Endothelial cell of umbilical vein (primary cell): ENCODE measurements around the gene AKT2. TPM values are rescaled to one million over a fixed set of nuclear protein-coding genes. Genes with fewer than 3 reads are reported as not detected.

ENCODE experiments used
- BruUV-seq: library from RNA; stranded (reverse); fragments of 400-500 nt; replicated peaks from 2 replicates; lab custom pipeline; 2021; lab: Mats Ljungman, UMichigan
- CTCF ChIA-PET: fragments of 300-600, 350-600 bp; sonication (Branson Sonifier 250); formaldehyde crosslinking; loops from one replicate; lab custom pipeline; 2021; ENCODE audit warnings: antibody characterized with exemption, inconsistent platforms; lab: Charles Lee
- POLR2A ChIA-PET: fragments of 300-600, 350-600 bp; sonication (Branson Sonifier 250); formaldehyde crosslinking; loops from one replicate; lab custom pipeline; 2021; ENCODE audit warnings: antibody characterized with exemption, inconsistent platforms; lab: Charles Lee
- DNase-seq: peaks from one replicate; pipeline ENCODE4 v3.0.0-alpha.2; 2011; ENCODE audit warnings: low read depth, low spot score
- FAIRE-seq: peaks from 2 replicates; lab custom pipeline; 2011; peaks lifted over from hg19 to GRCh38; lab: Jason Lieb, UNC
- H2AFZ ChIP-seq: 2 replicates; pipeline ENCODE4 v1.6.0; 2012; ENCODE audit warnings: low read depth, low read length, control low read depth, inconsistent platforms
- H3K27ac ChIP-seq: 2 replicates; pipeline ENCODE4 v1.5.1; 2011; ENCODE audit warnings: low read depth, mild to moderate bottlenecking, control low read depth, low read length, moderate library complexity; ENCODE audit not compliant: insufficient read depth
- H3K27me3 ChIP-seq, 2 experiments: 2 replicates each; pipeline versions ENCODE4 v1.6.0 to v1.6.1; 2011; ENCODE audit warnings: low read length in 2 of 2, mixed read lengths in 1 of 2; ENCODE audit not compliant: control insufficient read depth in 2 of 2, insufficient read depth in 2 of 2
- H3K36me3 ChIP-seq, 2 experiments: 2 replicates in 1 of 2; 3 replicates in 1 of 2; pipeline ENCODE4 v1.5.1; 2011; ENCODE audit warnings: low read length in 2 of 2, mild to moderate bottlenecking in 1 of 2, moderate library complexity in 1 of 2; ENCODE audit not compliant: control insufficient read depth in 2 of 2, insufficient read depth in 2 of 2; ENCODE audit errors: extremely low read depth in 1 of 2
- H3K4me1 ChIP-seq: 3 replicates; pipeline ENCODE4 v1.5.1; 2011; ENCODE audit warnings: mild to moderate bottlenecking, low read length; ENCODE audit not compliant: control insufficient read depth, insufficient read depth; ENCODE audit errors: extremely low read depth
- H3K4me2 ChIP-seq: 2 replicates; pipeline ENCODE4 v1.6.1; 2011; ENCODE audit warnings: low read length, control low read depth, mixed read lengths; ENCODE audit not compliant: insufficient read depth
- H3K4me3 ChIP-seq, 3 experiments: fragments of 200-600 bp in 1 of 3; sonication (generic), shearing (Covaris generic) in 1 of 3; replicated peaks in 1 of 3; 2 replicates each; pipeline ENCODE4 v1.5.1; 2011 to 2016; ENCODE audit warnings: control low read depth in 3 of 3, low read length in 3 of 3, mild to moderate bottlenecking in 2 of 3, inconsistent platforms in 1 of 3, low read depth in 1 of 3, moderate library complexity in 1 of 3; ENCODE audit not compliant: insufficient read depth in 1 of 3
- H3K79me2 ChIP-seq: 2 replicates; pipeline ENCODE4 v1.6.0; 2012; ENCODE audit warnings: low read length, inconsistent platforms; ENCODE audit not compliant: control insufficient read depth, insufficient read depth
- H3K9ac ChIP-seq: replicated peaks from 2 replicates; pipeline ENCODE3; 2011; ENCODE audit warnings: low read length, control low read depth; ENCODE audit not compliant: insufficient read depth; ENCODE audit errors: extremely low read depth
- H3K9me1 ChIP-seq: replicated peaks from 3 replicates; pipeline ENCODE4 v1.6.0; 2011; ENCODE audit warnings: mild to moderate bottlenecking, low read length; ENCODE audit not compliant: control insufficient read depth, insufficient read depth; ENCODE audit errors: extremely low read depth
- H3K9me3 ChIP-seq: replicated peaks from 2 replicates; pipeline ENCODE4 v1.5.1; 2012; ENCODE audit warnings: low read length, inconsistent platforms; ENCODE audit not compliant: control insufficient read depth, insufficient read depth
- H4K20me1 ChIP-seq: replicated peaks from 2 replicates; pipeline ENCODE3; 2011; ENCODE audit warnings: mild to moderate bottlenecking, low read length; ENCODE audit not compliant: control insufficient read depth, insufficient read depth; ENCODE audit errors: extremely low read depth
- EZH2 ChIP-seq: IDR thresholded peaks from 2 replicates; pipeline ENCODE4 v1.6.1; 2012; ENCODE audit warnings: borderline replicate concordance, low read depth, mild to moderate bottlenecking, moderate library complexity, low read length, inconsistent platforms; ENCODE audit not compliant: severe bottlenecking
- FOS ChIP-seq: IDR thresholded peaks from 2 replicates; pipeline ENCODE4 v1.6.1; 2011; ENCODE audit warnings: mild to moderate bottlenecking, low read length, moderate library complexity, borderline replicate concordance; ENCODE audit not compliant: insufficient read depth
- GATA2 ChIP-seq: IDR thresholded peaks from 2 replicates; pipeline ENCODE4 v1.7.0; 2011; ENCODE audit warnings: low read depth, mild to moderate bottlenecking, moderate library complexity, mixed read lengths, low read length; ENCODE audit not compliant: insufficient read length, insufficient read depth
- JUN ChIP-seq: IDR thresholded peaks from 2 replicates; pipeline ENCODE4 v1.6.1; 2011; ENCODE audit warnings: borderline replicate concordance, low read depth; ENCODE audit not compliant: insufficient read length, insufficient read depth
- MYC ChIP-seq: IDR thresholded peaks from one replicate; pipeline ENCODE4 v1.6.1; 2011; ENCODE audit warnings: mild to moderate bottlenecking, low read depth, low read length
- POLR2A ChIP-seq: IDR thresholded peaks from 2 replicates; pipeline ENCODE4 v1.6.1; 2012; ENCODE audit warnings: low read depth, mild to moderate bottlenecking, control low read depth, low read length
- POLR2AphosphoS5 ChIP-seq: IDR thresholded peaks from 2 replicates; pipeline ENCODE4 v1.6.1; 2012; ENCODE audit warnings: low read depth, mild to moderate bottlenecking, control low read depth, low read length, moderate library complexity; ENCODE audit not compliant: insufficient read depth
- dilution Hi-C: fragments of 300-500 bp; cut with MboI; formaldehyde crosslinking; loops from one replicate; pipeline ENCODE4 v1.15.0; 2019; ENCODE audit warnings: low sequenced_read_pairs; ENCODE audit not compliant: extremely low pct_ligation_motif_present
- intact Hi-C: fragments of 100-400 bp; cut with micrococcal nuclease; formaldehyde crosslinking; loops from one replicate; pipeline ENCODE4 v1.10.0; 2022
- polyA plus RNA-seq, 4 experiments: library from polyadenylated mRNA; depleted of rRNA in 3 of 4; stranded (reverse) in 3 of 4; unstranded in 1 of 4; fragments of >200 nt; gene quantifications; 2 replicates each; pipeline versions ENCODE4 v1.2.1 to v1.2.3, GENCODE V29; 2011 to 2012; ENCODE audit warnings: missing spikeins in 1 of 4
- total RNA-seq: library from RNA; stranded (reverse); gene quantifications from 2 replicates; pipeline ENCODE4 v1.2.3, GENCODE V29; 2021
- TF ChIP-seq, protein P1 (sequence below): IDR thresholded peaks from 2 replicates; pipeline ENCODE4 v1.6.1; 2011; ENCODE audit not compliant: insufficient read depth, insufficient read length
- TF ChIP-seq, protein P2 (sequence below), 2 donors: IDR thresholded peaks; 1 replicate in 1 of 2; 2 replicates in 1 of 2; pipeline ENCODE4 v1.5.1; 2011; ENCODE audit warnings: low read length in 2 of 2, mild to moderate bottlenecking in 2 of 2, moderate library complexity in 2 of 2, control low read depth in 1 of 2, inconsistent platforms in 1 of 2, low read depth in 1 of 2; ENCODE audit not compliant: insufficient read depth in 1 of 2; ENCODE audit errors: extremely low read depth in 1 of 2

Gene AKT2
- total and polyA plus RNA-seq, 2 donors (not counting 3 experiments of a cell fraction or from before 2014, with no cell fraction given) = 65.2 to 69.8 TPM

DNA sequence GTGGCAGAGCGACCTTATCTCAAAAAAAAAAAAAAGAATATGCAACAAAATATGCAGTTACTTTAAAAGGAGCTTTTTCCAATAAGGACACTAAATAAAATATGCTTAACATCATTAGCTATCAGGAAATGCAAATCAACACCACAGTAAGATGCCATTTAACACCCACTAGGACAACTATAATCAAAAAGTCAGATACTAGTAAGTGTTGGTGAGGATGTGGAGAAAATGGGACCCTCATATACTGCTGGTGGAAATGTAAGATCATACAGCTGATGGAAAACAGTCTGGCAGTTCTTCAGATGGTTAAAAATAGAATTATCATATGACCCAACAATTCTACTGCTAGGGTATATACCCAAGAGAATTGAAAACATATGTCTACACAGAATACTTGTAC lies 24.5 kb upstream of the AKT2 start:
- Histone ChIP-seq H3K36me3 (no peaks in the 10 kb centered on the region), H3K79me2 (no peaks in the 10 kb centered on the region), H4K20me1 (no peaks in the 10 kb centered on the region), H2AFZ (no peak overlapping the region), H3K9me3 (no peaks in the 10 kb centered on the region), H3K27me3 (no peaks in the 10 kb centered on the region), H3K9ac (no peak overlapping the region), H3K9me1 (no peaks in the 10 kb centered on the region), H3K4me3 (no peak overlapping the region), H3K27ac (no peak overlapping the region), H3K4me2 (no peak overlapping the region), H3K4me1 (no peaks in the 10 kb centered on the region)
- ChIA-PET POLR2A (no interaction called here), CTCF (interaction anchor here (1.2 kb wide), 1 partner anchor 111 kb away, joined by 3 read pairs; no protein-coding TSS in a partner anchor)
- TF ChIP-seq GATA2 = no peak
- TF ChIP-seq EZH2 = no peak
- TF ChIP-seq FOS = no peak
- TF ChIP-seq POLR2AphosphoS5 = no peak
- TF ChIP-seq JUN = no peak
- TF ChIP-seq, protein P1, sequence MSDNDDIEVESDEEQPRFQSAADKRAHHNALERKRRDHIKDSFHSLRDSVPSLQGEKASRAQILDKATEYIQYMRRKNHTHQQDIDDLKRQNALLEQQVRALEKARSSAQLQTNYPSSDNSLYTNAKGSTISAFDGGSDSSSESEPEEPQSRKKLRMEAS = no peak
- TF ChIP-seq MYC = no peak
- TF ChIP-seq POLR2A = no peak
- TF ChIP-seq, protein P2, sequence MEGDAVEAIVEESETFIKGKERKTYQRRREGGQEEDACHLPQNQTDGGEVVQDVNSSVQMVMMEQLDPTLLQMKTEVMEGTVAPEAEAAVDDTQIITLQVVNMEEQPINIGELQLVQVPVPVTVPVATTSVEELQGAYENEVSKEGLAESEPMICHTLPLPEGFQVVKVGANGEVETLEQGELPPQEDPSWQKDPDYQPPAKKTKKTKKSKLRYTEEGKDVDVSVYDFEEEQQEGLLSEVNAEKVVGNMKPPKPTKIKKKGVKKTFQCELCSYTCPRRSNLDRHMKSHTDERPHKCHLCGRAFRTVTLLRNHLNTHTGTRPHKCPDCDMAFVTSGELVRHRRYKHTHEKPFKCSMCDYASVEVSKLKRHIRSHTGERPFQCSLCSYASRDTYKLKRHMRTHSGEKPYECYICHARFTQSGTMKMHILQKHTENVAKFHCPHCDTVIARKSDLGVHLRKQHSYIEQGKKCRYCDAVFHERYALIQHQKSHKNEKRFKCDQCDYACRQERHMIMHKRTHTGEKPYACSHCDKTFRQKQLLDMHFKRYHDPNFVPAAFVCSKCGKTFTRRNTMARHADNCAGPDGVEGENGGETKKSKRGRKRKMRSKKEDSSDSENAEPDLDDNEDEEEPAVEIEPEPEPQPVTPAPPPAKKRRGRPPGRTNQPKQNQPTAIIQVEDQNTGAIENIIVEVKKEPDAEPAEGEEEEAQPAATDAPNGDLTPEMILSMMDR (IDR thresholded peaks at IDR 0.05; ENCODE audit: extremely low read depth in 1 of 2, insufficient read depth in 1 of 2, low read depth in 1 of 2, low read length in 2 of 2) = no peak
- no peak for FAIRE-seq
- no TSS peak for BruUV-seq
- DNase-seq = no peak
- dilution Hi-C loops = no loop called here
- intact Hi-C loops = no loop called here
